ENCODE results near the gene ITGA6. TPM values are rescaled to one million over a fixed set of nuclear protein-coding genes. Genes with fewer than 3 reads are reported as not detected.

ITGA6 gene
- total and polyA plus RNA-seq, 7 donors, result 8.4 to 66.5 (median 14.0) TPM

GRCh38 chr2:172431993-172432392 lies 4.6 kb downstream of the ITGA6 start:
- Histone ChIP-seq H3K36me3 (no peaks in the 10 kb centered on the region), H3K27me3 (peaks cover 0 to 24% (median 10%) of the 10 kb centered on the region in 3 donors), H3K9me3 (no peaks in the 10 kb centered on the region), H3K4me3 (no peak overlapping the region), H3K27ac (peak overlapping the region in 1 of 4 donors; percentile 4), H3K4me1 (peaks cover 0 to 14% (median 7%) of the 10 kb centered on the region in 4 donors)
- 32 to 71% methylated on average over 2 of the region's 2 CpGs for WGBS, 2 donors
- no peak for DNase-seq
- intact Hi-C loops (cut with DNase I), result no loop called here
- TF ChIP-seq EP300 (IDR thresholded peaks at IDR 0.05) (no peak), POLR2AphosphoS5 (IDR thresholded peaks at IDR 0.05) (no peak), CTCF (IDR thresholded peaks at IDR 0.05) (no peak), POLR2A (IDR thresholded peaks at IDR 0.05) (no peak)

GRCh38 chr2:172433144-172433543 lies 5.8 kb downstream of the ITGA6 start:
- Histone ChIP-seq H3K27ac (no peak overlapping the region), H3K27me3 (peaks cover 0 to 12% (median under 1%) of the 10 kb centered on the region in 3 donors), H3K36me3 (no peaks in the 10 kb centered on the region), H3K9me3 (no peaks in the 10 kb centered on the region), H3K4me1 (peaks cover 0 to 5% (median under 1%) of the 10 kb centered on the region in 4 donors), H3K4me3 (no peak overlapping the region)
- no peak for TF ChIP-seq POLR2A (IDR thresholded peaks at IDR 0.05)
- TF ChIP-seq CTCF (IDR thresholded peaks at IDR 0.05), result no peak
- no peak for TF ChIP-seq EP300 (IDR thresholded peaks at IDR 0.05)
- TF ChIP-seq POLR2AphosphoS5 (IDR thresholded peaks at IDR 0.05), result no peak
- 48 to 78% methylated on average over 3 of the region's 3 CpGs for WGBS, 2 donors
- intact Hi-C loops (cut with DNase I), result no loop called here
- no peak for DNase-seq

- Histone ChIP-seq H3K4me3 (no peak overlapping the region), H3K9me3 (no peaks in the 10 kb centered on the region), H3K27me3 (peaks cover 0 to 6% (median 0%) of the 10 kb centered on the region in 3 donors), H3K36me3 (no peaks in the 10 kb centered on the region), H3K27ac (no peak overlapping the region), H3K4me1 (no peaks in the 10 kb centered on the region)
- no peak for DNase-seq
- intact Hi-C loops (cut with DNase I), result no loop called here
- TF ChIP-seq POLR2AphosphoS5 (IDR thresholded peaks at IDR 0.05) (no peak), CTCF (IDR thresholded peaks at IDR 0.05) (no peak), EP300 (IDR thresholded peaks at IDR 0.05) (no peak)
- WGBS, 2 donors, result 16 to 44% methylated on average over 5 of the region's 5 CpGs
These were observed 7.6 kb downstream of the ITGA6 start for GRCh38 chr2:172434821-172435605.

GRCh38 chr2:172435606-172435911 lies 8.2 kb downstream of the ITGA6 start:
- DNase-seq, result no peak
- Histone ChIP-seq H3K27ac (no peak overlapping the region), H3K4me1 (no peaks in the 10 kb centered on the region), H3K9me3 (no peaks in the 10 kb centered on the region), H3K4me3 (no peak overlapping the region), H3K27me3 (peaks cover 0 to 6% (median 0%) of the 10 kb centered on the region in 3 donors), H3K36me3 (no peaks in the 10 kb centered on the region)
- 64 to 89% methylated on average over 4 of the region's 4 CpGs for WGBS, 2 donors
- no peak for TF ChIP-seq EP300 (IDR thresholded peaks at IDR 0.05)
- no peak for TF ChIP-seq POLR2AphosphoS5 (IDR thresholded peaks at IDR 0.05)
- TF ChIP-seq CTCF (IDR thresholded peaks at IDR 0.05), result no peak
- intact Hi-C loops (cut with DNase I), result no loop called here

- H3K36me3 ChIP-seq, result no peaks in the 10 kb centered on the region
- H3K4me3 ChIP-seq, result no peak overlapping the region
- no peak overlapping the region for H3K27ac ChIP-seq
- TF ChIP-seq EP300 (IDR thresholded peaks at IDR 0.05) (no peak), CTCF (IDR thresholded peaks at IDR 0.05) (no peak), POLR2A (IDR thresholded peaks at IDR 0.05) (no peak), POLR2AphosphoS5 (IDR thresholded peaks at IDR 0.05) (no peak)
- H3K27me3 ChIP-seq, result no peaks in the 10 kb centered on the region
- 90 to 96% methylated on average over 1 of the region's 1 CpG for WGBS, 2 donors
- no peaks in the 10 kb centered on the region for H3K9me3 ChIP-seq
- intact Hi-C loops (cut with DNase I), result no loop called here
- no peak for DNase-seq
- H3K4me1 ChIP-seq, result no peaks in the 10 kb centered on the region
These were observed 9.5 kb downstream of the ITGA6 start for GRCh38 chr2:172436889-172437288.
